ENCODE measurements around the gene ST6GALNAC5.

ST6GALNAC5 gene

GRCh38 chr1:76942549-76942948 is 75.3 kb downstream of the ST6GALNAC5 start:
- Mint-ChIP-seq H3K4me1 (peaks cover 10% of the 10 kb centered on the region), H3K27ac (no peak overlapping the region), H3K36me3 (ENCODE audit: low read depth) (no peaks in the 10 kb centered on the region), H3K27me3 (ENCODE audit: low read depth, poor library complexity) (no peaks in the 10 kb centered on the region), H3K4me3 (no peak overlapping the region), H3K9me3 (no peaks in the 10 kb centered on the region)
- TF ChIP-seq CTCF (IDR thresholded peaks at IDR 0.05), result no peak
- DNase-seq, result no peak

GRCh38 chr1:76944942-76945341 is 77.7 kb downstream of the ST6GALNAC5 start:
- no peak for TF ChIP-seq CTCF (IDR thresholded peaks at IDR 0.05)
- no peak overlapping the region for H3K4me3 Mint-ChIP-seq
- H3K27me3 Mint-ChIP-seq (ENCODE audit: low read depth, poor library complexity), result no peaks in the 10 kb centered on the region
- H3K27ac Mint-ChIP-seq, result no peak overlapping the region
- H3K36me3 Mint-ChIP-seq (ENCODE audit: low read depth), result no peaks in the 10 kb centered on the region
- DNase-seq, result no peak
- peaks cover 5% of the 10 kb centered on the region for H3K4me1 Mint-ChIP-seq
- H3K9me3 Mint-ChIP-seq, result no peaks in the 10 kb centered on the region

GRCh38 chr1:76948846-76949245 is 81.6 kb downstream of the ST6GALNAC5 start:
- DNase-seq, result no peak
- no peak for TF ChIP-seq CTCF (IDR thresholded peaks at IDR 0.05)
- Mint-ChIP-seq H3K27ac (no peak overlapping the region), H3K4me1 (no peaks in the 10 kb centered on the region), H3K36me3 (ENCODE audit: low read depth) (no peaks in the 10 kb centered on the region), H3K27me3 (ENCODE audit: low read depth, poor library complexity) (no peaks in the 10 kb centered on the region), H3K9me3 (no peaks in the 10 kb centered on the region), H3K4me3 (no peak overlapping the region)

GRCh38 chr1:76949503-76949902 is 82.2 kb downstream of the ST6GALNAC5 start:
- H3K27me3 Mint-ChIP-seq (ENCODE audit: low read depth, poor library complexity), result no peaks in the 10 kb centered on the region
- H3K9me3 Mint-ChIP-seq, result no peaks in the 10 kb centered on the region
- H3K4me3 Mint-ChIP-seq, result no peak overlapping the region
- no peak overlapping the region for H3K27ac Mint-ChIP-seq
- H3K36me3 Mint-ChIP-seq (ENCODE audit: low read depth), result no peaks in the 10 kb centered on the region
- no peaks in the 10 kb centered on the region for H3K4me1 Mint-ChIP-seq
- TF ChIP-seq CTCF (IDR thresholded peaks at IDR 0.05), result no peak
- no peak for DNase-seq

GRCh38 chr1:76950306-76950705 is 83.0 kb downstream of the ST6GALNAC5 start:
- Mint-ChIP-seq H3K27me3 (ENCODE audit: low read depth, poor library complexity) (no peaks in the 10 kb centered on the region), H3K9me3 (no peaks in the 10 kb centered on the region), H3K4me1 (no peaks in the 10 kb centered on the region), H3K4me3 (no peak overlapping the region), H3K27ac (no peak overlapping the region), H3K36me3 (ENCODE audit: low read depth) (no peaks in the 10 kb centered on the region)
- DNase-seq, result no peak
- TF ChIP-seq CTCF (IDR thresholded peaks at IDR 0.05), result no peak

GRCh38 chr1:76951153-76951552 is 83.9 kb downstream of the ST6GALNAC5 start:
- TF ChIP-seq CTCF (IDR thresholded peaks at IDR 0.05), result no peak
- Mint-ChIP-seq H3K36me3 (ENCODE audit: low read depth) (no peaks in the 10 kb centered on the region), H3K27ac (no peak overlapping the region), H3K9me3 (no peaks in the 10 kb centered on the region), H3K4me3 (no peak overlapping the region), H3K4me1 (no peaks in the 10 kb centered on the region), H3K27me3 (ENCODE audit: low read depth, poor library complexity) (no peaks in the 10 kb centered on the region)
- DNase-seq, result no peak
